Upper lobe of left lung (tissue), 6 donors: ENCODE data around the gene ENG. TPM values are rescaled to one million over a fixed set of nuclear protein-coding genes. Genes with fewer than 3 reads are reported as not detected.
"Not testable (repeated sequence)": the region's sequence is repeated elsewhere in the genome, so short reads cannot be mapped to it uniquely, and the experiment has no call there.

Experiments
- ATAC-seq, 2 donors: fragments of 200-7000 bp; cut with Tn5 transposase; one replicate each; pipeline ENCODE4 v1.9.1; 2022; ENCODE audit warnings: mild to moderate bottlenecking in 2 of 2, moderate library complexity in 2 of 2; ENCODE audit not compliant: low FRiP score in 2 of 2
- DNase-seq, 2 donors: peaks; one replicate each; pipeline ENCODE4 v3.0.0-alpha.2; 2019 to 2020
- H3K27ac ChIP-seq, 4 donors: fragments of 200-600 bp; sonication (generic); one replicate each; pipeline ENCODE4 v1.5.1; 2016 to 2019
- H3K27me3 ChIP-seq, 4 donors: fragments of 200-600 bp; sonication (generic); one replicate each; pipeline ENCODE4 v1.5.1; 2017 to 2019
- H3K36me3 ChIP-seq, 4 donors: fragments of 200-600 bp; sonication (generic); one replicate each; pipeline ENCODE4 v1.5.1; 2016 to 2019
- H3K4me1 ChIP-seq, 4 donors: fragments of 200-600 bp; sonication (generic); one replicate each; pipeline ENCODE4 v1.5.1; 2018 to 2019
- H3K4me3 ChIP-seq, 4 donors: fragments of 200-600 bp; sonication (generic); one replicate each; pipeline ENCODE4 v1.5.1; 2017 to 2019; ENCODE audit warnings: mild to moderate bottlenecking in 2 of 4, moderate library complexity in 1 of 4
- H3K9me3 ChIP-seq, 4 donors: fragments of 200-600 bp; sonication (generic); one replicate each; pipeline ENCODE4 v1.5.1; 2018 to 2019
- EP300 ChIP-seq, 4 donors: sonication (generic); formaldehyde crosslinking; IDR thresholded peaks; one replicate each; pipeline ENCODE4 v1.5.1; 2017; ENCODE audit warnings: antibody characterized with exemption in 4 of 4, control low read depth in 2 of 4
- POLR2A ChIP-seq, 4 donors: fragments of 450-650 bp; IDR thresholded peaks; one replicate each; pipeline ENCODE4 v1.5.1; 2016 to 2017; ENCODE audit warnings: antibody characterized with exemption in 4 of 4, mild to moderate bottlenecking in 2 of 4
- POLR2AphosphoS5 ChIP-seq, 2 donors: sonication (generic); formaldehyde crosslinking; IDR thresholded peaks; one replicate each; pipeline ENCODE4 v1.5.1; 2017; ENCODE audit warnings: antibody characterized with exemption in 2 of 2
- WGBS, 2 donors: methylation state at CpG; one replicate each; pipeline ENCODE4 v1.1.5; 2017 to 2018; 5-methylcytosine and 5-hydroxymethylcytosine counted together
- total RNA-seq, 6 donors: library from RNA; depleted of rRNA in 4 of 6; stranded (reverse); fragments of >200 nt in 4 of 6; gene quantifications; one replicate each; pipeline versions ENCODE4 v1.1.0 to v1.2.1, GENCODE V29; 2016 to 2021
- TF ChIP-seq, protein P1 (sequence below), 6 experiments: fragments of 450-650 bp in 4 of 6; fragments of 200-600 bp in 2 of 6; sonication (generic) in 2 of 6; IDR thresholded peaks; one replicate each; pipeline ENCODE4 v1.5.1; 2016 to 2019; ENCODE audit warnings: antibody characterized with exemption in 6 of 6
- donor health status: DM: no; HTN: no; CAD: no; lungs with moderate emphysema.
- donor health status: DM: no; HTN: yes; CAD: no; lungs with severe emphysema.

Gene ENG
- total RNA-seq, 6 donors from 2014 or later = 45.7 to 378 (median 178) TPM

- 79 to 83% methylated on average over 8 to 13 of the region's 13 CpGs for WGBS, 2 donors
- Histone ChIP-seq H3K9me3 (no peaks in the 10 kb centered on the region), H3K27ac (peak overlapping the region in 2 of 4 donors; percentile 64 to 71), H3K4me3 (no peak overlapping the region), H3K36me3 (peaks cover 11 to 54% (median 41%) of the 10 kb centered on the region in 4 donors), H3K27me3 (no peaks in the 10 kb centered on the region), H3K4me1 (peaks cover 5 to 21% (median 16%) of the 10 kb centered on the region in 4 donors)
- TF ChIP-seq EP300 (IDR thresholded peaks at IDR 0.05) (no peak), POLR2AphosphoS5 (IDR thresholded peaks at IDR 0.05) (no peak), POLR2A (IDR thresholded peaks at IDR 0.05) (no peak)
- TF ChIP-seq, protein P1, sequence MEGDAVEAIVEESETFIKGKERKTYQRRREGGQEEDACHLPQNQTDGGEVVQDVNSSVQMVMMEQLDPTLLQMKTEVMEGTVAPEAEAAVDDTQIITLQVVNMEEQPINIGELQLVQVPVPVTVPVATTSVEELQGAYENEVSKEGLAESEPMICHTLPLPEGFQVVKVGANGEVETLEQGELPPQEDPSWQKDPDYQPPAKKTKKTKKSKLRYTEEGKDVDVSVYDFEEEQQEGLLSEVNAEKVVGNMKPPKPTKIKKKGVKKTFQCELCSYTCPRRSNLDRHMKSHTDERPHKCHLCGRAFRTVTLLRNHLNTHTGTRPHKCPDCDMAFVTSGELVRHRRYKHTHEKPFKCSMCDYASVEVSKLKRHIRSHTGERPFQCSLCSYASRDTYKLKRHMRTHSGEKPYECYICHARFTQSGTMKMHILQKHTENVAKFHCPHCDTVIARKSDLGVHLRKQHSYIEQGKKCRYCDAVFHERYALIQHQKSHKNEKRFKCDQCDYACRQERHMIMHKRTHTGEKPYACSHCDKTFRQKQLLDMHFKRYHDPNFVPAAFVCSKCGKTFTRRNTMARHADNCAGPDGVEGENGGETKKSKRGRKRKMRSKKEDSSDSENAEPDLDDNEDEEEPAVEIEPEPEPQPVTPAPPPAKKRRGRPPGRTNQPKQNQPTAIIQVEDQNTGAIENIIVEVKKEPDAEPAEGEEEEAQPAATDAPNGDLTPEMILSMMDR (IDR thresholded peaks at IDR 0.05) = no peak
- DNase-seq = no peak
- ATAC-seq = peak in 1 of 2 donors; percentile 4
Observed at GRCh38 chr9:127885508-127886281, 31.2 kb upstream of the ENG start.

DNA sequence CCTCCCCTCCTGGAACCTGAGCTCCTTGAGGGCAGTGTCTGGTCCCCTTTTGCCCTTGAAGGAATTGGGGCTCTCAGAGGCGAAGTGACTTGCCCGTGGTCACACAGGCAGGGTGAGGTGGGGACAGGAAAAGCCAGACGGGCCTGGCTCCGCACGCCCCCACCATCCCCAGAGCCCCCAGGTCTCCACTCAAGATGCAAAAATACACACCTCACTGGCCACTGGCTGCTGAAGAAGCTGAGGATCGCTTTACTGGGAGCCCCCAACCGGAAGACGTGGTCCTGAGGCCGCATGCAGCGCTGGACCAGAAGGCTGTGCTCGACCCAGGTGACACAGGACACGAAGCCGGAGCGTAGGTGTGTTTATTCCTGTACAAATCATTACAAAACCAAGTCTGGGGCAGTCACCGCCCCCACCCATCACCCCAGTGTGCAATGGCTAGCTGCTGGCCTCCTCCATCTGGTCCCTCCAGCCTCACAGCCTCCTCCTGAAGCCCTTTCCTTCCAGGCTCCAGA lies 30.6 kb upstream of the ENG start:
- H3K36me3 ChIP-seq = peaks cover 6 to 48% (median 34%) of the 10 kb centered on the region in 4 donors
- DNase-seq (peak in 1 of 2 donors; percentile 58), ATAC-seq (no peak)
- 45 to 75% methylated on average over 3 to 15 of the region's 15 CpGs for WGBS, 2 donors
- H3K4me1 ChIP-seq = peaks cover 5 to 21% (median 16%) of the 10 kb centered on the region in 4 donors
- no peaks in the 10 kb centered on the region for H3K9me3 ChIP-seq
- H3K4me3 ChIP-seq = no peak overlapping the region
- H3K27ac ChIP-seq = peak overlapping the region in 2 of 4 donors; percentile 68 to 71
- no peaks in the 10 kb centered on the region for H3K27me3 ChIP-seq
- TF ChIP-seq POLR2A (IDR thresholded peaks at IDR 0.05) (no peak), EP300 (IDR thresholded peaks at IDR 0.05) (no peak), POLR2AphosphoS5 (IDR thresholded peaks at IDR 0.05) (no peak)
- TF ChIP-seq, protein P1 (IDR thresholded peaks at IDR 0.05) = no peak

DNA sequence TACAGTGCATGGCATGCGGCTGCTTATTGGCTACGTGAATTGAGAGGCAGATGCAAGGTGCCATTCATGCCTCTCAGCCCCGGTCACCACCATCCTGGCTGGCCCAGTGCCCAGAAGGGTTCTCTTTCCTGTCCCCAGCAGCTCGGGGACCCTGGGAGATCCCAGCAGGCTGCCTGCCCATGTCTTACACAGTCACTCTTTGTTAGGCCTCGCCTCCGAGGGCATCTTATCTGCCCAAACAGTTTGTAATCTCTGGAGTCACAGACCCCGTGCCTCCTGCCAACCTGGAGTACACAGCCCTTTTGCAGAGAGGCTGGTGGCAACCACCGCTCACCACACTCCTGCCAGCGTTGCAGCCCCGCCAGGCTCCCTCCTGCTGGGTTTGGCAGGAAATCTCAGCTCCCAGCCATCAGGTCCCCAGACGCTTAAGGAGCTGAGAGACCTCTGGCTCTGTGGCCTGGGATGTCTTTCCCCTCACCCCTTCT lies 30.0 kb upstream of the ENG start:
- DNase-seq = no peak
- 40 to 52% methylated on average over 9 to 11 of the region's 11 CpGs for whole genome bisulfite sequencing, 2 donors
- ATAC-seq = peak in 1 of 2 donors; percentile 34

GRCh38 chr9:127883959-127884358 lies 29.5 kb upstream of the ENG start:
- ATAC-seq = no peak
- H3K36me3 ChIP-seq = peaks cover 6 to 41% (median 29%) of the 10 kb centered on the region in 4 donors
- DNase-seq = no peak
- TF ChIP-seq EP300 (IDR thresholded peaks at IDR 0.05) = no peak
- peak overlapping the region in 3 of 4 donors; percentile 6 to 71 (median 68) for H3K27ac ChIP-seq
- H3K27me3 ChIP-seq = no peaks in the 10 kb centered on the region
- no peak overlapping the region for H3K4me3 ChIP-seq
- no peaks in the 10 kb centered on the region for H3K9me3 ChIP-seq
- H3K4me1 ChIP-seq = peaks cover 5 to 21% (median 16%) of the 10 kb centered on the region in 4 donors
- 87 to 91% methylated on average over 7 of the region's 7 CpGs for WGBS, 2 donors

More for the DNA sequence above, 30.0 kb upstream of the ENG start:
- H3K4me3 ChIP-seq = no peak overlapping the region
- no peaks in the 10 kb centered on the region for H3K9me3 ChIP-seq
- H3K36me3 ChIP-seq = peaks cover 6 to 42% (median 31%) of the 10 kb centered on the region in 4 donors
- H3K27ac ChIP-seq = peak overlapping the region in 3 of 4 donors; percentile 6 to 71 (median 68)
- H3K4me1 ChIP-seq = peaks cover 5 to 21% (median 16%) of the 10 kb centered on the region in 4 donors
- TF ChIP-seq POLR2A (IDR thresholded peaks at IDR 0.05) (no peak), POLR2AphosphoS5 (IDR thresholded peaks at IDR 0.05) (no peak), EP300 (IDR thresholded peaks at IDR 0.05) (no peak)
- TF ChIP-seq, protein P1 (IDR thresholded peaks at IDR 0.05) = no peak
- no peaks in the 10 kb centered on the region for H3K27me3 ChIP-seq

DNA sequence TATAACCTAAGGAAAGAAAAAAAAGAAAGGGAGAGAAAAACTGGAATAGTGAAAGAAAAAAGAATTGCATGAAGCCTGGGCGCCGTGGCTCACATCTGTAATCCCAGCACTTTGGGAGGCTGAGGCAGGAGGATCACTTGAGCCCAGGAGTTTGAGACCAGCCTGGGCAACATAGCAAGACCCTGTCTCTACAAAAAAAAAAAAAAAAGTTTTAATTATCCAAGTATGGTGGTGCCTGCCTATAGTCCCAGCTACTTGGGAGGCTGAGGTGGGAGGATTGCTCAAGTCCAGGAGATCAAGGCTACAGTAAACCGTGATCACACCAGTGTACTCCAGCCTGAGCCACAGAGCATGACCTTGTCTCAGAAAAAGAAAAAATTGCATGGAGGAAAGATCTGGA lies 27.3 kb upstream of the ENG start:
- WGBS, 2 donors = 91 to 93% methylated on average over 3 of the region's 3 CpGs
- ATAC-seq = not testable (repeated sequence)

More for the DNA sequence above, 27.3 kb upstream of the ENG start:
- not testable (repeated sequence) for H3K9me3 ChIP-seq, H3K27me3 ChIP-seq, DNase-seq, H3K4me3 ChIP-seq, H3K27ac ChIP-seq
- Histone ChIP-seq H3K36me3 (peaks cover 3 to 19% (median 13%) of the 10 kb centered on the region in 4 donors), H3K4me1 (peaks cover 19 to 36% (median 31%) of the 10 kb centered on the region in 4 donors)
